B cell (primary cell): Measurements from ENCODE around the gene HEXD. TPM values are rescaled to one million over a fixed set of nuclear protein-coding genes. Genes with fewer than 3 reads are reported as not detected.

Experiments used
- ATAC-seq: fragments of 200-7000 bp; cut with Tn5 transposase; one replicate; pipeline ENCODE4 v1.10.0; 2021; ENCODE audit warnings: low read depth, mild to moderate bottlenecking, moderate number of reproducible peaks, moderate library complexity
- CTCF ChIA-PET: fragments of 350-600 bp; sonication (Branson Sonifier 250); formaldehyde crosslinking; loops from one replicate; lab custom pipeline; 2021; ENCODE audit warnings: antibody characterized with exemption, inconsistent platforms; lab: Charles Lee
- POLR2A ChIA-PET: fragments of 350-600 bp; sonication (Branson Sonifier 250); formaldehyde crosslinking; loops from one replicate; lab custom pipeline; 2021; ENCODE audit warnings: antibody characterized with exemption; lab: Charles Lee
- DNase-seq: peaks from one replicate; pipeline ENCODE4 v3.0.0; 2013
- H2AFZ ChIP-seq: 2 replicates; pipeline ENCODE4 v1.6.1; 2012; ENCODE audit warnings: mild to moderate bottlenecking, low read depth, low read length; ENCODE audit not compliant: insufficient read depth, poor library complexity, severe bottlenecking
- H3K27ac ChIP-seq, 2 donors: 1 replicate in 1 of 2; 2 replicates in 1 of 2; pipeline ENCODE4 v1.5.1; 2012 to 2013; ENCODE audit warnings: low read length in 2 of 2, mild to moderate bottlenecking in 2 of 2, moderate library complexity in 1 of 2
- H3K27me3 ChIP-seq, 4 experiments: fragments of 200-600 bp in 1 of 4; sonication (generic) in 1 of 4; replicated peaks in 1 of 4; 1 replicate in 2 of 4; 2 replicates in 2 of 4; pipeline versions ENCODE4 v1.6.1 to v1.7.0; 2013 to 2016; ENCODE audit warnings: low read length in 3 of 4, mild to moderate bottlenecking in 2 of 4, mixed read lengths in 1 of 4, moderate library complexity in 1 of 4; ENCODE audit not compliant: insufficient read depth in 4 of 4, control insufficient read depth in 3 of 4; ENCODE audit errors: control extremely low read depth in 1 of 4
- H3K36me3 ChIP-seq, 2 experiments: replicated peaks in 1 of 2; 1 replicate in 1 of 2; 2 replicates in 1 of 2; pipeline versions ENCODE4 v1.6.1 to v1.7.1; 2013; ENCODE audit warnings: low read length in 1 of 2; ENCODE audit not compliant: insufficient read depth in 2 of 2, control insufficient read depth in 1 of 2; ENCODE audit errors: control extremely low read depth in 1 of 2, extremely low read depth in 1 of 2
- H3K4me1 ChIP-seq, 2 donors: fragments of 200-600 bp in 1 of 2; sonication (generic) in 1 of 2; 1 replicate in 1 of 2; 2 replicates in 1 of 2; pipeline versions ENCODE4 v1.5.1 to v1.6.1; 2013 to 2017; ENCODE audit warnings: low read length in 2 of 2; ENCODE audit not compliant: control insufficient read depth in 2 of 2, insufficient read depth in 2 of 2
- H3K4me2 ChIP-seq: replicated peaks from 2 replicates; pipeline ENCODE3; 2012; ENCODE audit warnings: mild to moderate bottlenecking, low read depth, low read length; ENCODE audit not compliant: poor library complexity, severe bottlenecking
- H3K4me3 ChIP-seq, 5 experiments: fragments of 200-600 bp in 1 of 5; sonication (generic) in 1 of 5; 1 replicate in 3 of 5; 2 replicates in 2 of 5; pipeline versions ENCODE4 v1.5.1 to v1.7.0; 2011 to 2016; ENCODE audit warnings: low read length in 4 of 5, mild to moderate bottlenecking in 4 of 5, low read depth in 2 of 5, control low read depth in 1 of 5, moderate library complexity in 1 of 5; ENCODE audit not compliant: insufficient read depth in 1 of 5; ENCODE audit errors: control extremely low read depth in 1 of 5, extremely low read depth in 1 of 5
- H3K79me2 ChIP-seq: fragments of 200-600 bp; sonication (generic); one replicate; pipeline ENCODE4 v1.6.0; 2016; ENCODE audit warnings: low read length; ENCODE audit not compliant: control insufficient read depth, insufficient read depth
- H3K9ac ChIP-seq: fragments of 200-600 bp; sonication (generic); 2 replicates; pipeline ENCODE4 v1.6.1; 2017; ENCODE audit warnings: mild to moderate bottlenecking, low read length, moderate library complexity
- H3K9me3 ChIP-seq, 3 donors: one replicate each; pipeline versions ENCODE4 v1.6.1 to v1.7.1; 2013; ENCODE audit warnings: low read length in 2 of 3; ENCODE audit not compliant: control insufficient read depth in 2 of 3, insufficient read depth in 1 of 3; ENCODE audit errors: control extremely low read depth in 1 of 3
- H4K20me1 ChIP-seq: 2 replicates; pipeline ENCODE4 v1.6.0; 2012; ENCODE audit warnings: mild to moderate bottlenecking, low read length; ENCODE audit not compliant: insufficient read depth, control insufficient read depth, poor library complexity, severe bottlenecking
- H3K27ac Mint-ChIP-seq: one replicate; pipeline ENCODE4 v1.8.0; 2021; ENCODE audit warnings: mixed read lengths
- H3K27me3 Mint-ChIP-seq: one replicate; pipeline ENCODE4 v1.8.0; 2021; ENCODE audit warnings: mixed read lengths
- H3K4me1 Mint-ChIP-seq: one replicate; pipeline ENCODE4 v1.8.0; 2021; ENCODE audit warnings: mixed read lengths
- H3K4me3 Mint-ChIP-seq: one replicate; pipeline ENCODE4 v1.8.0; 2021; ENCODE audit warnings: mixed read lengths
- H3K9me3 Mint-ChIP-seq: one replicate; pipeline ENCODE4 v1.8.0; 2022; ENCODE audit warnings: mixed read lengths; ENCODE audit not compliant: insufficient read depth
- CTCF ChIP-seq: fragments of 200-600 bp; IDR thresholded peaks from one replicate; pipeline ENCODE4 v1.8.0; 2022; ENCODE audit warnings: antibody characterized with exemption, mild to moderate bottlenecking
- EZH2 ChIP-seq: IDR thresholded peaks from 2 replicates; pipeline ENCODE4 v1.6.1; 2012; ENCODE audit warnings: borderline replicate concordance, low read depth, mild to moderate bottlenecking, moderate library complexity, low read length; ENCODE audit not compliant: insufficient read depth, poor library complexity, severe bottlenecking
- WGBS: methylation state at CpG from one replicate; pipeline ENCODE4 v1.1.5; 2013; ENCODE audit warnings: missing lambda C conversion rate; ENCODE audit not compliant: insufficient coverage; 5-methylcytosine and 5-hydroxymethylcytosine counted together
- intact Hi-C: fragments of 100-400 bp; cut with micrococcal nuclease; formaldehyde crosslinking; loops from one replicate; pipeline ENCODE4 v1.10.0; 2022
- polyA plus RNA-seq: library from polyadenylated mRNA; depleted of rRNA; stranded (reverse); fragments of >200 nt; gene quantifications from 2 replicates; pipeline ENCODE4 v1.2.3, GENCODE V29; 2012
- total RNA-seq, 2 donors: library from RNA; stranded (reverse); fragments of 120-200 nt in 1 of 2; gene quantifications; 1 replicate in 1 of 2; 2 replicates in 1 of 2; pipeline versions ENCODE4 v1.2.3 to v1.2.4, GENCODE V29; 2013 to 2022

The HEXD gene
- total and polyA plus RNA-seq, 2 donors (not counting 1 experiment from before 2014, with no cell fraction given) = 128 to 317 TPM

- DNase-seq = no peak
- H4K20me1 ChIP-seq = no peaks in the 10 kb centered on the region
- ChIA-PET CTCF (no interaction called here), POLR2A (no interaction called here)
- Mint-ChIP-seq H3K27me3 (no peaks in the 10 kb centered on the region), H3K9me3 (no peaks in the 10 kb centered on the region), H3K27ac (no peak overlapping the region), H3K4me3 (no peak overlapping the region), H3K4me1 (no peaks in the 10 kb centered on the region)
- H3K9me3 ChIP-seq = no peaks in the 10 kb centered on the region
- 93% methylated on average over 15 of the region's 15 CpGs for WGBS
- no peak overlapping the region for H2AFZ ChIP-seq
- H3K27ac ChIP-seq = no peak overlapping the region
- no peak overlapping the region for H3K4me3 ChIP-seq
- H3K36me3 ChIP-seq = peaks cover 3 to 17% of the 10 kb centered on the region in 2 experiments
- no peak overlapping the region for H3K9ac ChIP-seq
- H3K79me2 ChIP-seq = no peaks in the 10 kb centered on the region
- TF ChIP-seq EZH2 (no peak), CTCF (no peak)
- H3K4me2 ChIP-seq = no peak overlapping the region
- H3K27me3 ChIP-seq = no peaks in the 10 kb centered on the region
- intact Hi-C loops = no loop called here
- ATAC-seq = no peak
- no peaks in the 10 kb centered on the region for H3K4me1 ChIP-seq
Measured at GRCh38 chr17:82392941-82393340, 25.2 kb upstream of the HEXD start.

- Histone ChIP-seq H4K20me1 (no peaks in the 10 kb centered on the region), H3K9ac (no peak overlapping the region), H3K79me2 (no peaks in the 10 kb centered on the region), H3K4me3 (no peak overlapping the region), H2AFZ (no peak overlapping the region), H3K4me1 (no peaks in the 10 kb centered on the region), H3K4me2 (no peak overlapping the region), H3K36me3 (peaks cover 3 to 17% of the 10 kb centered on the region in 2 experiments), H3K27ac (no peak overlapping the region), H3K27me3 (no peaks in the 10 kb centered on the region), H3K9me3 (no peaks in the 10 kb centered on the region)
- no peaks in the 10 kb centered on the region for H3K27me3 Mint-ChIP-seq
- DNase-seq = no peak
- H3K4me1 Mint-ChIP-seq = no peaks in the 10 kb centered on the region
- H3K4me3 Mint-ChIP-seq = no peak overlapping the region
- TF ChIP-seq EZH2 = no peak
- no peak for TF ChIP-seq CTCF
- intact Hi-C loops = no loop called here
- H3K9me3 Mint-ChIP-seq = no peaks in the 10 kb centered on the region
- ATAC-seq = no peak
- H3K27ac Mint-ChIP-seq = no peak overlapping the region
- POLR2A ChIA-PET = no interaction called here
- WGBS = 98% methylated on average over 4 of the region's 12 CpGs
- CTCF ChIA-PET = no interaction called here
Measured at GRCh38 chr17:82394278-82394677, 23.9 kb upstream of the HEXD start.
